WI38 (cell line): Measurements from ENCODE around the gene SFXN1.
"Not testable (repeated sequence)": the region's sequence is repeated elsewhere in the genome, so short reads cannot be mapped to it uniquely, and the experiment has no call there.

Experiments used
- H3K4me3 ChIP-seq: 2 replicates; pipeline ENCODE4 v1.5.1; 2011; ENCODE audit warnings: low read depth, mild to moderate bottlenecking, control low read depth, low read length
- TF ChIP-seq, protein P1 (sequence below): IDR thresholded peaks from 2 replicates; pipeline ENCODE4 v1.5.1; 2012; ENCODE audit warnings: low read depth, mild to moderate bottlenecking, control low read depth, low read length

SFXN1 gene

DNA sequence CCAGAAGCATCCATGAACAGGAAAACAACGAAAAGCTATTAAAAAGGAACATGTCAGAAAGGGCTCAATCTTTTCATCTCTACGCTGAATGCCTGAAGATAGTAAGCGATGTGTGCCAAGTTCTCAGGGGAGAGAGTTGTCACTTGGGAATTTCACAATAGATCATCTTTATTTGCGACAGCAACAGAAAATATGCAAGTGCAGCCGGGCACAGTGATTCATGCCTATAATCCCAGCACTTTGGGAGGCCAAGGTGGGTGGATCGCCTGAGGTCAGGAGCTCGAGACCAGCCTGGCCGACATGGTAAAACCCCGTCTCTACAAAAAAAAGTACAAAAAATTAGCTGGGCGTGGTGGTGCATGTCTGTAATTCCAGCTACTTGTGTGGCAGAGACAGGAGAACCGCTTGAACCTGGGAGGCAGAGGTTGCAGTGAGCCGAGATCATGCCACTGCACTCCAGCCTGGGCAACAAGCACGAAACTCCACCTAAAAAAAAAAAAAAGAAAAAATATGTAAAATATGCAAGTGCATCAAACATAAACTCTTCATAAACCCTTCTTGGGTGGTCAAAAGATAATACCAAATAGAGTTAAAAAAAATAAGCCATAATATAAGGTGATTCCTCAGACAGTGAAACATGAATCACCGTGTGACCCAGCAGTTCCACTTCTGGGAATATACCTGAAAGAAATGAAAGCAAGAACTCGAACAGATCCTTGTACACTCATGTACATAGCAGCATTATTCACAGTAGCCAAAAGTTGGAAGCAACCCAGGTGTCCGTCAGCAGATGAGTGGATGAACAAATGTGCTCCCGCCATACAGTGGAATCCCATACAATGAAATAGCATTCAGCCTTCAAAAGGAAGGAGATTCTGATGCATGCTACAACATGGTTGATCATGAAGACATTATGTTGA, 16.2 kb downstream of the SFXN1 start:
- TF ChIP-seq, protein P1, sequence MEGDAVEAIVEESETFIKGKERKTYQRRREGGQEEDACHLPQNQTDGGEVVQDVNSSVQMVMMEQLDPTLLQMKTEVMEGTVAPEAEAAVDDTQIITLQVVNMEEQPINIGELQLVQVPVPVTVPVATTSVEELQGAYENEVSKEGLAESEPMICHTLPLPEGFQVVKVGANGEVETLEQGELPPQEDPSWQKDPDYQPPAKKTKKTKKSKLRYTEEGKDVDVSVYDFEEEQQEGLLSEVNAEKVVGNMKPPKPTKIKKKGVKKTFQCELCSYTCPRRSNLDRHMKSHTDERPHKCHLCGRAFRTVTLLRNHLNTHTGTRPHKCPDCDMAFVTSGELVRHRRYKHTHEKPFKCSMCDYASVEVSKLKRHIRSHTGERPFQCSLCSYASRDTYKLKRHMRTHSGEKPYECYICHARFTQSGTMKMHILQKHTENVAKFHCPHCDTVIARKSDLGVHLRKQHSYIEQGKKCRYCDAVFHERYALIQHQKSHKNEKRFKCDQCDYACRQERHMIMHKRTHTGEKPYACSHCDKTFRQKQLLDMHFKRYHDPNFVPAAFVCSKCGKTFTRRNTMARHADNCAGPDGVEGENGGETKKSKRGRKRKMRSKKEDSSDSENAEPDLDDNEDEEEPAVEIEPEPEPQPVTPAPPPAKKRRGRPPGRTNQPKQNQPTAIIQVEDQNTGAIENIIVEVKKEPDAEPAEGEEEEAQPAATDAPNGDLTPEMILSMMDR, result no peak
- no peak overlapping the region for H3K4me3 ChIP-seq

DNA sequence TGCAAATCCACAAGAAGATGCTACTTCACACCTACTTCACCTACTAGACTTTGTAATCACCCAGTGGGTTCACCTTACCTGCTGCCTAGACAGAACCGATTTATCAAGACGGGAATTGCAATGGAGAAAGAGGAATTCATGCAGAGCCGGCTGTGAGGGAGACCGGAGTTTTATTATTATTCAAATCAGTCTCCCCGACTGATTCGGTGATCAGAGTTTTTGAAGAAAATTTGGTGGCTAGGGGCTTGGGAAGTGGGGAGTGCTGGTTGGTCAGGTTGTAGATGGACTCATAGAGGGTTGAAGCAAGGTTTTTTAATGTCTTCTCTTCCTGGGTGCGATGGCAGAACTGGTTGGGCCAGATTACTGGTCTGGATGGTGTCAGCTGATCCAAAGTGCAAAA, 23.4 kb downstream of the SFXN1 start:
- TF ChIP-seq, protein P1, result no peak
- no peak overlapping the region for H3K4me3 ChIP-seq

DNA sequence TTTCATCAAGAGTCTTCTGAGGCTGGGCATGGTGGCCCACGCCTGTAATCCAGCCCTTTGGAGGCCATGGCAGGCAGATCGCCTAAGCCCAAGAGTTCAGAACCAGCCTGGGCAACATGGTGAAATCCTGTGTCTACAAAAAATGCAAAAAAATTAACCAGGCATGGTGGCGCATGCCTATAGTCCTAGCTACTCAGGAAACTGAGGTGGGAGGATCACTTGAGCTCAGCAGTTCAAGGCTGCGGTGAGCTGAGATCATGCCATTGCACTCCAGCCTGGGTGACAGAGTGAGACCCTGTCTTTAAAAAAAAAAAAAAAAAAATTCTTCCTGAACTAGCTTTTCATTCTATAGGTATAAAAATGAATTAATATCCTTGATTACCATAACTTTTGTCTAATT, 29.3 kb downstream of the SFXN1 start:
- H3K4me3 ChIP-seq, result not testable (repeated sequence)

DNA sequence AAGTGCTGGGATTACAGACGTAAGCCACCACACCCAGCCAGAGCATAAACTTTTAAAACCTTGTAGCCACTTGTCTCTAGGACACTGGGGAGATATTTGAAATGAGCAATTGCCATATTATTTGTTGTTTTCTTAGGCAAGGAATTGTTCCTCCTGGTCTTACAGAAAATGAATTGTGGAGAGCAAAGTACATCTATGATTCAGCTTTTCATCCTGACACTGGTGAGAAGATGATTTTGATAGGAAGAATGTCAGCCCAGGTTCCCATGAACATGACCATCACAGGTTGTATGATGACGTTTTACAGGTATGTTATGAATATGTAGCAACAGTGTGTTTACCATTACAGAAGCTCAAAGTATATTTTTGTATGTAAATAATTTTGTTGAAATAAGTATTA, 30.5 kb downstream of the SFXN1 start:
- no peak overlapping the region for H3K4me3 ChIP-seq
- TF ChIP-seq, protein P1, result no peak

DNA sequence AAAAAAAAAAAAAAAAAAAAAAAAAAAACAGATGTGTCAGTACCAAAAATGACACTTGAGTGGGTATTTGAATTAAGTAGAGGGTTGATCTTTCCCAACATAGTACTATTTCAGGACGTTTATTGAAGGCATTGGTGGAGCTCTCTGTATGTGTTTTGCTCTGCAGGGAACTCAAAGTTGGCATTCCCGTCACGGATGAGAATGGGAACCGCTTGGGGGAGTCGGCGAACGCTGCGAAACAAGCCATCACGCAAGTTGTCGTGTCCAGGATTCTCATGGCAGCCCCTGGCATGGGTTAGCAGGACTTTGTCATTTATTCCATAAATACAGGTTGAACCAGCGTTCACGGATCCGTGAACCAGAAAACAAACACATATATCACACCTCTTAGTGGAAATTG, 34.9 kb downstream of the SFXN1 start:
- no peak overlapping the region for H3K4me3 ChIP-seq
- TF ChIP-seq, protein P1, result no peak

DNA sequence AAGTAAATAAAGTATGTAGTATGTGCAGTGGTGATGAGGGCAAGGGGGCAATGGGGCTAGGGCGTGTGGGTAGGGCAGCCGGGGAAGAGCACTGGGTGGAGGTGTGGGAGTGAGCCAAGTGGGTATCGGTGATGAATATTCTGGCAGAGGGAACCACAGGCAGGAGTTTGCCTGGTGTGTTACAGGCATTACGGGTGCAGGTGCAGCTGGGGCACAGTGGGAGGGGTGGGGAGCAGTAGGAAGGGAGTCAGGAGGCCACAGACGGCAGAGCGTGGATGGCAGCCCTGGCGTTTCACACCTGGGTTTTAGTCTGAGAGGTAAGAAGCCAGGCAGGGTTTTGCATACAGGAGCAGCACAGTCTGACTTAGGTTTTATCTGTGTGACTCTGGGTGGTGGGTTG, 35.4 kb downstream of the SFXN1 start:
- no peak overlapping the region for H3K4me3 ChIP-seq
- TF ChIP-seq, protein P1, result no peak

DNA sequence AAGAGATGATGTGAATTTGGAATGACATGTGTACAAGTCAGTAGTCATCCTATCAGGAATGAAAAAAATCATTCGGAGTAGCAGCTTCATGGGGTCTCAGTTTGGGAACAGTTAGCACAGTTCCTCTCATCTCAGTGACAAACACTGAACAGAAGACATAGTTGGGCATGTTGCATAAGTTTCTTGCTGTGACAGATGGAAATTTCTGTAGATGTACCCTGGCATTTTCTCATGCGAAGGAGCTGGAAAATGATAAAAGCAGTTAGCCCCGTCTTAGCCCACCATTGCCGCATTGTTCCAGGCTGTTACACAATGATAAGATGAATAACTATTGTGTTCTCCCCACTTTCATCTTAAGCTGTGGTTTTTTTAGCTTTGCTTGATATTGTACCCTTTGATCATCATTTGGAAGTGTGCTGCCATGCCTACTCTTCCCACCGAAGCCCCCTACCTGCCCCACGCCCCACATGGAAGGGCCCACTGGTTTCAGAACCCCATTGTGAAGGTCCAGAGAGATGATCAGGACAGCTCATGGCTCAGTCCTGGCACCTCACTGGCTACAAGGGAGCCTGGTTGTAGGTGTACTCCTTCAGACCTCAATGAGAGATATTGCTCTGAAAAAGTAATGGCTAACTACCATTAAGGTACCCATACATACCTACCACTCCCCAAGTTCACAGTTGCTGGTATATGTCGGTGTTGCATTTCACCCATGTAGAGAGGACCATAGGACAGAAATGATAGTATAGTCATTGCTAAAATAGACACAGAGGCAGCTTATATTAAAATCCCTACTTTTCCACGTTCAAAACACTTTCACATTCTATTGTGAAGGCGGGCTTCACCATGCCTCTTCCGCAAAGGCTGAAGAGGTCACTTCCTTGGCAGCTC, 38.8 kb downstream of the SFXN1 start:
- H3K4me3 ChIP-seq, result no peak overlapping the region
- TF ChIP-seq, protein P1, result no peak
